GM23338 (cell line): Measurements from ENCODE around the gene GTF2A2.

Source experiments
- CREB1 ChIP-seq: fragments of 250-450 bp; sonication (Bioruptor Pico); IDR thresholded peaks from 2 replicates; pipeline ENCODE4 v1.5.0; 2020; ENCODE audit warnings: low read depth, mild to moderate bottlenecking, moderate library complexity
- CTCF ChIP-seq, 2 experiments: fragments of 200-600 bp in 1 of 2; sonication (generic) in 1 of 2; conservative IDR thresholded peaks; 2 replicates each; pipeline versions ENCODE4 v1.5.1 to v1.6.1; 2016 to 2017; ENCODE audit warnings: antibody characterized with exemption in 2 of 2, low read depth in 2 of 2, mild to moderate bottlenecking in 2 of 2, moderate library complexity in 1 of 2
- EZH2 ChIP-seq: fragments of 200-600 bp; sonication (generic); IDR thresholded peaks from one replicate; pipeline ENCODE4 v1.8.0; 2017; ENCODE audit warnings: antibody characterized with exemption, mild to moderate bottlenecking, low read depth; ENCODE audit not compliant: unreplicated experiment
- EZH2phosphoT487 ChIP-seq: fragments of 200-600 bp; sonication (generic); IDR thresholded peaks from one replicate; pipeline ENCODE4 v1.8.1; 2018; ENCODE audit warnings: antibody characterized with exemption; ENCODE audit not compliant: unreplicated experiment
- JUNB ChIP-seq: IDR thresholded peaks from one replicate; pipeline ENCODE4 v1.6.1; 2016; ENCODE audit warnings: antibody characterized with exemption; ENCODE audit not compliant: unreplicated experiment
- NANOG ChIP-seq: IDR thresholded peaks from 2 replicates; pipeline ENCODE4 v1.6.1; 2016; ENCODE audit warnings: antibody characterized with exemption, borderline replicate concordance
- POLR2AphosphoS5 ChIP-seq: IDR thresholded peaks from 2 replicates; pipeline ENCODE4 v1.6.1; 2016; ENCODE audit warnings: antibody characterized with exemption, low read depth
- REST ChIP-seq: IDR thresholded peaks from one replicate; pipeline ENCODE4 v1.6.1; 2018; ENCODE audit warnings: antibody characterized with exemption; ENCODE audit not compliant: unreplicated experiment

GRCh38 chr15:59659366-59659765, 2.1 kb upstream of the GTF2A2 start:
- TF ChIP-seq CTCF (conservative IDR thresholded peaks at IDR 0.05; ENCODE audit: low read depth in 2 of 2) (no peak), POLR2AphosphoS5 (no peak), EZH2 (no peak), JUNB (no peak), EZH2phosphoT487 (no peak), NANOG (no peak), CREB1 (CRISPR knock-in tag) (no peak), REST (no peak)
